K562 (cell line): ENCODE data around the gene PLEKHN1. TPM values are rescaled to one million over a fixed set of nuclear protein-coding genes. Genes with fewer than 3 reads are reported as not detected.

Source experiments
- DNMT1 ChIP-seq: fragments of 450-650 bp; IDR thresholded peaks from 2 replicates; pipeline ENCODE4 v1.6.1; 2016; ENCODE audit warnings: antibody characterized with exemption, mild to moderate bottlenecking
- EWSR1 ChIP-seq: fragments of 450-650 bp; IDR thresholded peaks from 2 replicates; pipeline ENCODE4 v1.6.1; 2018; ENCODE audit warnings: borderline replicate concordance, mild to moderate bottlenecking, low read depth, moderate library complexity; ENCODE audit not compliant: partially characterized antibody
- HDAC8 ChIP-seq: fragments of 450-650 bp; IDR thresholded peaks from 2 replicates; pipeline ENCODE4 v1.6.1; 2016; ENCODE audit warnings: mild to moderate bottlenecking, missing genetic modification characterization, moderate library complexity, missing compliant biosample characterization
- KDM1A ChIP-seq, 2 experiments: fragments of 450-650 bp; IDR thresholded peaks; 2 replicates each; pipeline ENCODE4 v1.6.1; 2016; ENCODE audit warnings: mild to moderate bottlenecking in 2 of 2
- MCM7 ChIP-seq, 2 experiments: fragments of 450-650 bp; IDR thresholded peaks; 2 replicates each; pipeline ENCODE4 v1.6.1; 2016 to 2018
- MTA2 ChIP-seq: fragments of 450-650 bp; IDR thresholded peaks from 2 replicates; pipeline ENCODE4 v1.6.1; 2016; ENCODE audit warnings: low read depth
- NBN ChIP-seq: fragments of 450-650 bp; IDR thresholded peaks from 2 replicates; pipeline ENCODE4 v1.6.1; 2016; ENCODE audit warnings: low read depth, mild to moderate bottlenecking
- NR2F6 ChIP-seq: fragments of 450-650 bp; formaldehyde crosslinking; IDR thresholded peaks from 2 replicates; pipeline ENCODE4 v1.4.0; 2020; ENCODE audit warnings: mild to moderate bottlenecking
- NR3C1 ChIP-seq: sonication (generic); formaldehyde crosslinking; IDR thresholded peaks from 2 replicates; pipeline ENCODE4 v1.8.1; 2022; ENCODE audit warnings: missing genetic modification reagents
- PHF20 ChIP-seq: fragments of 450-650 bp; IDR thresholded peaks from 2 replicates; pipeline ENCODE4 v1.6.1; 2018; ENCODE audit not compliant: partially characterized antibody
- TFAM ChIP-seq: fragments of 250-450 bp; sonication (Bioruptor Pico); conservative IDR thresholded peaks from 2 replicates; pipeline ENCODE4 v1.5.0; 2021; ENCODE audit warnings: mild to moderate bottlenecking, moderate library complexity
- YBX1 ChIP-seq: fragments of 450-650 bp; IDR thresholded peaks from 2 replicates; pipeline ENCODE4 v1.7.1; 2016; ENCODE audit warnings: mild to moderate bottlenecking
- ZNF354B ChIP-seq: fragments of 250-450 bp; sonication (Bioruptor Pico); IDR thresholded peaks from 2 replicates; pipeline ENCODE4 v1.4.0; 2020
- ZNF41 ChIP-seq: fragments of 250-450 bp; sonication (Bioruptor Pico); conservative IDR thresholded peaks from 2 replicates; pipeline ENCODE4 v1.4.0; 2020; ENCODE audit warnings: mild to moderate bottlenecking
- ZNF586 ChIP-seq: fragments of 450-650 bp; formaldehyde crosslinking; conservative IDR thresholded peaks from 2 replicates; pipeline ENCODE4 v1.4.0; 2020; ENCODE audit warnings: mild to moderate bottlenecking, moderate library complexity
- ZSCAN32 ChIP-seq: fragments of 450-650 bp; formaldehyde crosslinking; IDR thresholded peaks from 2 replicates; pipeline ENCODE4 v1.4.0; 2020; ENCODE audit warnings: mild to moderate bottlenecking, moderate library complexity
- polyA plus RNA-seq, 8 experiments: library from polyadenylated mRNA; depleted of rRNA in 4 of 8; stranded (reverse) in 5 of 8; unstranded in 3 of 8; fragments of >200 nt; fragmentation: Nextera tagmentation in 2 of 8; fragmentation: Illumina TruSeq in 1 of 8; extraction: Ambion mirVana in 2 of 8; extraction: Trizol in 1 of 8; gene quantifications; 2 replicates each; pipeline versions ENCODE4 v1.2.1 to v1.2.3, GENCODE V29; 2011 to 2014; ENCODE audit warnings: inconsistent platforms in 1 of 8, missing spikeins in 1 of 8
- total RNA-seq, 7 experiments: library from RNA; depleted of rRNA in 6 of 7; stranded (reverse); fragments of >200 nt in 6 of 7; fragmentation: Illumina TruSeq in 2 of 7; extraction: Trizol in 2 of 7; gene quantifications; 2 replicates each; pipeline versions ENCODE4 v1.2.1 to v1.2.3, GENCODE V29; 2011 to 2021; ENCODE audit warnings: low replicate concordance in 1 of 7
- TF ChIP-seq, protein P1 (sequence below): sonication (generic); formaldehyde crosslinking; IDR thresholded peaks from 2 replicates; pipeline ENCODE4 v1.8.1; 2023; ENCODE audit warnings: mild to moderate bottlenecking, missing genetic modification reagents
- TF ChIP-seq, protein P2 (sequence below), 2 experiments: fragments of 450-650 bp in 1 of 2; sonication (generic) in 1 of 2; formaldehyde crosslinking in 1 of 2; IDR thresholded peaks; 2 replicates each; pipeline versions ENCODE4 v1.7.1 to v1.9.0; 2016 to 2022; ENCODE audit warnings: inconsistent platforms in 1 of 2, mild to moderate bottlenecking in 1 of 2, missing genetic modification reagents in 1 of 2

PLEKHN1 gene
- total and polyA plus RNA-seq, 9 of the 15 experiments (the other 6 are each of a cell fraction or from before 2014, with no cell fraction given), result 0.07 to 1.5 (median 0.13) TPM; not detected in 2

GRCh38 chr1:1004780-1005697, 38.8 kb downstream of the PLEKHN1 start (continued):
- TF ChIP-seq MTA2, result peak; percentile 33; the same call in 1 of the 2 replicates
- no peak for TF ChIP-seq DNMT1
- peak; percentile 43 to 60; a peak in 3 of 4 replicates for TF ChIP-seq KDM1A (IDR thresholded peaks at IDR 0.05)
- TF ChIP-seq, protein P1, sequence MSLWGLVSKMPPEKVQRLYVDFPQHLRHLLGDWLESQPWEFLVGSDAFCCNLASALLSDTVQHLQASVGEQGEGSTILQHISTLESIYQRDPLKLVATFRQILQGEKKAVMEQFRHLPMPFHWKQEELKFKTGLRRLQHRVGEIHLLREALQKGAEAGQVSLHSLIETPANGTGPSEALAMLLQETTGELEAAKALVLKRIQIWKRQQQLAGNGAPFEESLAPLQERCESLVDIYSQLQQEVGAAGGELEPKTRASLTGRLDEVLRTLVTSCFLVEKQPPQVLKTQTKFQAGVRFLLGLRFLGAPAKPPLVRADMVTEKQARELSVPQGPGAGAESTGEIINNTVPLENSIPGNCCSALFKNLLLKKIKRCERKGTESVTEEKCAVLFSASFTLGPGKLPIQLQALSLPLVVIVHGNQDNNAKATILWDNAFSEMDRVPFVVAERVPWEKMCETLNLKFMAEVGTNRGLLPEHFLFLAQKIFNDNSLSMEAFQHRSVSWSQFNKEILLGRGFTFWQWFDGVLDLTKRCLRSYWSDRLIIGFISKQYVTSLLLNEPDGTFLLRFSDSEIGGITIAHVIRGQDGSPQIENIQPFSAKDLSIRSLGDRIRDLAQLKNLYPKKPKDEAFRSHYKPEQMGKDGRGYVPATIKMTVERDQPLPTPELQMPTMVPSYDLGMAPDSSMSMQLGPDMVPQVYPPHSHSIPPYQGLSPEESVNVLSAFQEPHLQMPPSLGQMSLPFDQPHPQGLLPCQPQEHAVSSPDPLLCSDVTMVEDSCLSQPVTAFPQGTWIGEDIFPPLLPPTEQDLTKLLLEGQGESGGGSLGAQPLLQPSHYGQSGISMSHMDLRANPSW (CRISPR knock-in tag), result no peak; the same call in 1 of the 2 replicates
- TF ChIP-seq EWSR1, result no peak
- TF ChIP-seq ZNF586 (CRISPR knock-in tag), result no peak
- TF ChIP-seq ZNF354B, result no peak
- no peak for TF ChIP-seq NR2F6 (CRISPR knock-in tag)
- TF ChIP-seq PHF20, result peak; percentile 47
- no peak for TF ChIP-seq ZNF41
- TF ChIP-seq NR3C1 (CRISPR knock-in tag), result no peak
- TF ChIP-seq, protein P2, sequence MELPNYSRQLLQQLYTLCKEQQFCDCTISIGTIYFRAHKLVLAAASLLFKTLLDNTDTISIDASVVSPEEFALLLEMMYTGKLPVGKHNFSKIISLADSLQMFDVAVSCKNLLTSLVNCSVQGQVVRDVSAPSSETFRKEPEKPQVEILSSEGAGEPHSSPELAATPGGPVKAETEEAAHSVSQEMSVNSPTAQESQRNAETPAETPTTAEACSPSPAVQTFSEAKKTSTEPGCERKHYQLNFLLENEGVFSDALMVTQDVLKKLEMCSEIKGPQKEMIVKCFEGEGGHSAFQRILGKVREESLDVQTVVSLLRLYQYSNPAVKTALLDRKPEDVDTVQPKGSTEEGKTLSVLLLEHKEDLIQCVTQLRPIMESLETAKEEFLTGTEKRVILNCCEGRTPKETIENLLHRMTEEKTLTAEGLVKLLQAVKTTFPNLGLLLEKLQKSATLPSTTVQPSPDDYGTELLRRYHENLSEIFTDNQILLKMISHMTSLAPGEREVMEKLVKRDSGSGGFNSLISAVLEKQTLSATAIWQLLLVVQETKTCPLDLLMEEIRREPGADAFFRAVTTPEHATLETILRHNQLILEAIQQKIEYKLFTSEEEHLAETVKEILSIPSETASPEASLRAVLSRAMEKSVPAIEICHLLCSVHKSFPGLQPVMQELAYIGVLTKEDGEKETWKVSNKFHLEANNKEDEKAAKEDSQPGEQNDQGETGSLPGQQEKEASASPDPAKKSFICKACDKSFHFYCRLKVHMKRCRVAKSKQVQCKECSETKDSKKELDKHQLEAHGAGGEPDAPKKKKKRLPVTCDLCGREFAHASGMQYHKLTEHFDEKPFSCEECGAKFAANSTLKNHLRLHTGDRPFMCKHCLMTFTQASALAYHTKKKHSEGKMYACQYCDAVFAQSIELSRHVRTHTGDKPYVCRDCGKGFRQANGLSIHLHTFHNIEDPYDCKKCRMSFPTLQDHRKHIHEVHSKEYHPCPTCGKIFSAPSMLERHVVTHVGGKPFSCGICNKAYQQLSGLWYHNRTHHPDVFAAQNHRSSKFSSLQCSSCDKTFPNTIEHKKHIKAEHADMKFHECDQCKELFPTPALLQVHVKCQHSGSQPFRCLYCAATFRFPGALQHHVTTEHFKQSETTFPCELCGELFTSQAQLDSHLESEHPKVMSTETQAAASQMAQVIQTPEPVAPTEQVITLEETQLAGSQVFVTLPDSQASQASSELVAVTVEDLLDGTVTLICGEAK (IDR thresholded peaks at IDR 0.05), result peak; percentile 59; the same call in 1 of the 2 replicates
- TF ChIP-seq, protein P2 (CRISPR knock-in tag; IDR thresholded peaks at IDR 0.05), result no peak
- TF ChIP-seq YBX1, result no peak
- TF ChIP-seq NBN, result no peak
- TF ChIP-seq TFAM (CRISPR knock-in tag), result no peak
- no peak for TF ChIP-seq ZSCAN32 (CRISPR knock-in tag)
- peak; percentile 72 for TF ChIP-seq HDAC8 (tag)
- no peak for TF ChIP-seq MCM7 (IDR thresholded peaks at IDR 0.05)
